MV-4-11 (cell line): ENCODE measurements around the gene PAX3.

Experiments
- DNase-seq: peaks from one replicate; lab custom pipeline; 2025; lab: John Stamatoyannopoulos, UW

The PAX3 gene

DNA sequence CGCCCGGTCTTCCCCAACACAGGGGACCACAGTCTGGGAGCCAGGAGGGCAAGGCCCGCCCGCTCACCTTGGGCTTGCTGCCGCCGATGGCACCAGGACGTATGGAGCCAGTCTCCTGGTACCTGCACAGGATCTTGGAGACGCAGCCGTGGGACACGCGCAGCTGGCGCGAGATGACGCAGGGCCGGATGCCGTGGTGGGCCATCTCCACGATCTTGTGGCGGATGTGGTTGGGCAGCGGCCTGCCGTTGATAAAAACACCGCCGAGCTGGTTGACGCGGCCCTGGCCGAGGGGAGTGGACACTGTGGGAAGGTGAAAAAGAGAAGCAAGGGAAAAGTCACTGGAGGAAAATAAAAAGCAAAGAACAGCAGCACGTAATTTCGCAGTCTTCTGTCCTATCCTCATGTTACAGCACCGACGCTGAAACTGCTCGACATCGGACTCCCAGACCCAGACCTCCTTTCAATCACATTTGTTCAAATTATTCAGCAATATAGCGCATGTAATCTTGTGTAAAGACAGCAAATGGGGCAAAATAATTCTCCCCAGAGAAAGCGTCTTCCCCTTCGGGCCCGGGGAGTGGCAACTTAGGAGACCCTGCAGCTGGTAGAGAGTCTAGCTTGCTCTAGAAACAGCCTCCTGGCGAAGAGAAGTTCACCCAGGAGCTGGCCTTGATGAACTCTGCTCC, 1.7 kb downstream of the PAX3 start:
- DNase-seq: peak; percentile 10

DNA sequence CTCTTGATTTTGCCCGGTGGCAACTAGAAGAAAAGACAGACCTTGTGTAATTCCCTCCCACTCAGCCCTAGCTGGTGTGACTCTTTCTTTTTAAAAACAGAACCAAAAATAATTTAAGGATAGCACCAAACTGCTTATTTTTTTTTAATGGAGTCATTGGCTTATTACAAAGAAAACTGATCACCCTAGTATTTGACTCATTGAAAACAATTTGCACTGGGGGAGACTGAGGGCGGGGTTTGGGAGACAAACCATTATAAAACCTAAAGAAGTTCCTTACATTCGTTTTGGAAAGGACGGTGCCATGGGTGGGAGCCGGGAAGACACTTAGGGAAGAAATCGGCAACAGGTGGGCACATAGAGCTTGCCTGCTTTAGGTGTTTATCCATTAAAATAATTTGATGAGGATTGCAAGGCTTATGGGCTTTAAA, 2.5 kb downstream of the PAX3 start:
- DNase-seq: no peak

DNA sequence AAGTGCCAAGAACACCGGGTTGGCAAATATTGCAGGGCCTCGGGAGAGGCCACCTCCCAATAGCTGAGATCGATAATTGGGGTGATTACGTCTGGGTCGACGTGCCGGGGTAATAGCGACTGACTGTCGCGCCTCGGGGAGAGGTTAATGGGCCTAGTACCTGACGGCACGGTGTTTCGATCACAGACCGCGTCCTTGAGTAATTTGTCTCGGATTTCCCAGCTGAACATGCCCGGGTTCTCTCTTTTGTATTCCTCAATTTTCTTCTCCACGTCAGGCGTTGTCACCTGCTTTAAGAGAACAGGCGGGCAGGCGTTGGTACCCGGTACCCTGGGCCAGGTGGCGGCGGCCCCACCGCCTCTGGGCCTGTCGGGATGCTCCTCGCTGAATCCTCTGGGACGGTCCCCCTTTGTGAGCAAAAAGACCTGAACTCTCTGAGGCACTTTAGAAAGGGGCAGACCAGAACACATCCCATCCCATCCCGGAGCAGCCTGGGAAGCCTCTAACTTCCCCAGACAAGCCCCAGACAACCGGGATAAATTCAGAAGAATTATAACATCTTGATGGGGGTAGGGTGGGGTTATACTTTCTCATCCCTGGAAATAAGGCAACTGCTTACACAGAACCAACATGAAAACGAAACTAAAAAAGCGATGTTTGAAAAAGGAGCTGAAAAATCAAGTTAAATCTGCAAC, 3.3 kb downstream of the PAX3 start:
- no peak for DNase-seq

DNA sequence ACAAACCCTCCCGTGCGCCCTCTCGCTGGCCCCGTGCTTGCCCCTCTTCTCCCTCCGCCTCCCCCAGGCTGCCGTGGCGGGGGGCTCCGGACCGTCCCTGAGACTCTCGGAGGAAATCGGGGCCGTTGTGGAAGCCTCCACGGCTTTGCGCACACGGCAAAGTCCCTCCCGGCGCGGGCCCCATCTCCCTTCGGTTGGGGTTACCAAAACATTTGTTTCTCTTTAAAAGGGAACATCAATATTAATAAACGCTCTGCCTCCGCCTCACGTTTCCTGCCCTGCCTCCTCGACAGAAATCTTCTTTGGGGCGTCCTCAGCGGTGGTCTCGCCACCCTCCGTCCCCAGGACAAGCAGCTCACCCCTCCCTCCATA, 3.8 kb downstream of the PAX3 start:
- DNase-seq: no peak

DNA sequence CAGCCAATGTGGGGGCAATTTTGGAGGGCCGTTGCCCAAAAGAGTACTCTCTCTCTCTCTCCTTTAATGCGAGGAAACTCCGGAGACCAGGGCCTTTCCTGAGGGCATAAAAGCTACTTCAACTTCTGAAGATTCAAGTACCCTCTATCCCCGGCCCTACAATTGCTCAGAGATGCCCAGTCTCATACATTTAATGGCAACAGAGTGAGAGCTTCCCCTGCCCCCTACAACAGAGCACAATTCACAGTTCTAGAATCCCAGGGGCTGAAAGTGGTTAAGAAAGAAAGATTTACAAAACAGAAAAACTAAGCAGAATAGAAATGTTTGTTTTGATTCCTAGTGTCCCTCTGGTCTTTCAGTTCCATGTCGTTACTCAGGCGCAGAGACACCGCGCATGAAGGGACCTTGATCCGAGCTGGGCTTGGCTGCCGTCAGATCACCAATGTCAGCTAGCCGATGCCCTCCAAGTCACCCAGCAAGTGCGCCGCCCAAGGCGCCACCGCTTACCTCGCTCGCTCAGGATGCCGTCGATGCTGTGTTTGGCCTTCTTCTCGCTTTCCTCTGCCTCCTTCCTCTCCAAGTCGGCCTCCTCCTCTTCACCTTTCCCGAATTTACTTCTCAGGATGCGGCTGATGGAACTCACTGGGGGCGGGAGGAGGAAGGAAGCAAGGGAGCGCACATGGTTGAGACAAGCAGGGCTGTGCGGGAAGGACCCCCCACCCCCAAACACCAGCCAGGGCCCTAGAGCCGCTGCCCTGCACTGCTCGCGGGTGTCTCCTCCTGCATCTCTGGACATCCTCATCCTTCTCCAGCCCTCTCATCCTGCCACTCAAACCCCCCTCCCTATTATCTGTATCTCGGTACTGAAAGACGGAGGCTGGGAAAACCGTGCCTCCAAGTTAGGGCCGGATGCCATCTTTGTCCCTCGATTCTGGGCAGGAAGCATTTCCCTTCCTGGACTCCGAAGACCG, 4.9 kb downstream of the PAX3 start:
- DNase-seq: no peak

DNA sequence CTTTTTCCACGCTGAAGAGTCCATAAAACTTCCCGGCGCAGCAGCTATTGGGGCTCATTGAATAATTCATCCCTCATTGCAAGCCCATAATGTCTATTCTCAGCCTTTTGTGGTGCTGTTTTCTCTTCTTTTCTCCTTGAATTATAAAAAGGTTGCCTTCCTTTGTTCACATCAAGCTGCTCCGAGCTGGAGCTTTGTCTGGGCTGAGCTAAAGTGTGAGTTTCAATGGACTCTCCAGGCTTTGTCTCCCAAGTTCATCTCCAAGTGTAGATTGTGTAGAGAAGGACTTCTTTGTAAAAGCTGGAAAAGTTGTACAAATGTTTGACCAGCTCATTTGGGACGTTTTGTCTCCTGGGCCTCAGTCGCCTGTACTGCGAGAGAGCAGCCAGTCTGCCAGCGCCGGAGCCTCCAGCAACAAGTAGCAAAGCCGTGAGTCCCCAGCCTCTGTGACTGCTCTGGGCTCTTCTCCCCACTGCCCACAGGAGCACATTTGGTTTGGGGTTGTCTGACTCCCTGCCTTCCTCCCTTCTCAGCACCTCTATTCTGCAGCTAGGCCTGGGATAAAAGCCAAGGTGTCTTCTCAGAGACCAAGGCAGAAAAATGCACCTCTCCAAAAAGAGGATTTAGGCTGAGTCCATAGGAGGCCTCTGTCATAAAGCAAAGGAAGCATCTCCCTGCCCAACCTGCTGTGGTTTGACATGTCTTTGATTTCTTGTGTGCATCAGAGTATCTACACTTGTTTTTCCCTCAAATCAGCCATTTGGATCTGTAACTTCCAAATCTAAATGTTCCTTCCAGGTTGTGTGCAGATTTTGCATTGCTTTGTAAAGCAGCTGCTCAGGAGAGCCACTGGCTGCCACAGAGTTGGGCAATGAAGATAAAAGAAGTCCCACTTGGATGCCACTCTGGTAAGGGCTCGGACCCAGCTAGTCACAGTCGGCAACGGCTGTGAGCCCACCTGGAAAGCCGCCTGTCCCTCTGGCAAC, 6.4 kb downstream of the PAX3 start:
- no peak for DNase-seq

DNA sequence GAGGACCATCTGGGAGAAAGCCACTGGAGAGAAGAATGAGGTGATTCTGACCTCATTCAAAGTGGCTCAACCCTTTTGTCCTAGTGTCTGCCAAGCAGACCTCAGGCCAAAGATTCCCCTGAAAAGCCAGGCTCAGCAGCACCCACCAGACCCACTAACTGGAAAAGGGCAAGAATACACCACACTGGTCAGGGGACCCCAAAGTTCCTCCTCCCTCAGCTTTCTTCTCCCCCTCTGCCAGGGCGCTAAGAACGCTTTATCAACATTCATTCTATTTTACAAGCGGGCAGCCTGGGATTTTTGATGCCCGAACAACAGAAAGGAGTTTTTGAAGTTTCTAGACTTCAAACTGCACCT, 7.3 kb downstream of the PAX3 start:
- no peak for DNase-seq

DNA sequence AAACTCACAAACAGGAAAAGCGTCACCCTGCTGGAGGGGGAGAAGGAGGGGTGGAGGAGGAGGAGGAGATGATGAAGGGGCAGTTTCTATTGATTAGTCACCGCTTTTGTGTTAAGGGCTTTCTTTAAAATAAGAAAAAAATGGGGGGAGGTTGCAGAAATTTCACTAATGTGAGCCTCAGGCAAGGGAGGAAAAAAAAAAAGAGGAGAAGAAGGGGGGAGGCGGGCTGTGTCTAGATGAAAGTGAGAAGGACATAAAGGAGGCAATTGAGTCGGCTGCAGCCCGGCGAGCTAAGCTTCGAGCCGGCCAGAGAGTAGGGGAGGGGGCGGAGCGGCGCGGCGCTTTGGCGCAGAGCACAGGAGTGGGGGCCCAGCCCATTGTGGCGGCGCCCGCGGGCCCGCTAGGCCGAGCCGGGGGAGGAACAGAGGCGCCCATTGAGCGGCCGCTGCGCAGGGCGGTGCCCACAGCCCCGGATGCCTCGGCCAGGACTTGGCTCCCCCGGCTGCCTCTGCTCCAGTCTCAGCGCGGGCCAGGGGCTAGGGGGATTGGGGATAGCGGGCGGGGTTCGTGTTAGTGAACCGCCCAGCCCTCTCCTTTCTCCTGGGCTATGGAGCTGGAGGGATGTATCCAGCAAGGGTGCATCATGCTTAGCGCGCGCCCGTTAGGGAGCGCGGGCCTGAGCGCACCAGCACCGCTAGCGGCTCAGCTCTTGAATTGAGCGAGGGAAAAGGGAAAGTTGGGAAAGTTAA, 7.9 kb downstream of the PAX3 start:
- no peak for DNase-seq

DNA sequence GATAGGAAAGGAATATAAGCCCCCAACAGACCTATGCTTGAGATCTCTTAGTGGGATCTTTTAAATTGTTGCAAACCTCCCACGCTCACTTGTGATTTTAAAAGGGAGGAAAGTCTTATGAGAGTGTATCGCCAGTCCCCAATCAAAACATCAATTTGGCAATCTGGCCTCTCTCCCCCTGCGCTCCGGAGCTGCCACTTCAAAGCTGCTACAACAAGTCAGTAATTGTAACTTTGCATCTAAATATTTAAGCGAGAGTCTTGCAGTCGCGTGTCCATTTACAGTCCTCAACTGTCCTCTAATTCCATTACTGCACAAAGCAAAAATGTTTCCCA, 8.4 kb downstream of the PAX3 start:
- DNase-seq: no peak

DNA sequence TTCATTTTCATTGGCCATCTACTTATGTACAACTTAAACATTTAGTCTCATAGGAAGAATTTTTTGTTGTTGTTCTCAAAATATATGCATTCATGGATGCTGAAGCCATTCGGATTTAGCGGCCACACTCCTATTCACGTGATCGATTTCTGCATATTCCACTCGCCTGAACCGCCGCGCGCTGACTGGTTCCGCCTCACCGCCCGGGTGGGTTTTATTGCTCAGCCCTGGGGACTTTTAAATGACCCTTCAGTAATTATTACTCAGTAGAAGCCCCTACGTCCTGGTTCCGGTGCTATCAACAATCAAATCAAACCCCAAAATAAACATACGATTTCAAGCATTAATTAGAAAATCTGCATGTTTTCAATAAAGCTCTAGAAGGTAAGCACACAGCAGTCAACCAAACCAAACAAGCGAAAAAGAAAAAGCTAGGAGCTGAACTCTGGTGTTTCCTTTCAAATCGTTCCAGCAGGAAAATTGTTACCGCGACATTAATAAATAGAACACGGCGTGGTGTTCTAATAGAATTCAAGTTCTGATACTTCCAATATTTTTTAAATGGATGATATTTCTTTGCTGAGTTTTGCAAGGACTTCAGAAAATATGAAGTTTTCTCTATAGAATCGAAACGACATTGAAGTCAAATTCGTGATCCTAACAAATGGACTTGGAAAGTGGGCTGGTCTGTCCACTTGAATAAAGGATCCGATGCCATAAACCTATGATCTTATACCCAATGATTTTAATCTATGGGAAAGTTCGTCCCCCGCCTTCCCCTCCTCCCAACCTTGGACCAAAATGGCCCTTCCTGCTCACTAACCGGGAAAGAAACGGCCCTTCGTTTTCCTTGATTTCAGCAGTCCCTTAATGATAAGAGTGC, 9.3 kb downstream of the PAX3 start:
- DNase-seq: no peak

DNA sequence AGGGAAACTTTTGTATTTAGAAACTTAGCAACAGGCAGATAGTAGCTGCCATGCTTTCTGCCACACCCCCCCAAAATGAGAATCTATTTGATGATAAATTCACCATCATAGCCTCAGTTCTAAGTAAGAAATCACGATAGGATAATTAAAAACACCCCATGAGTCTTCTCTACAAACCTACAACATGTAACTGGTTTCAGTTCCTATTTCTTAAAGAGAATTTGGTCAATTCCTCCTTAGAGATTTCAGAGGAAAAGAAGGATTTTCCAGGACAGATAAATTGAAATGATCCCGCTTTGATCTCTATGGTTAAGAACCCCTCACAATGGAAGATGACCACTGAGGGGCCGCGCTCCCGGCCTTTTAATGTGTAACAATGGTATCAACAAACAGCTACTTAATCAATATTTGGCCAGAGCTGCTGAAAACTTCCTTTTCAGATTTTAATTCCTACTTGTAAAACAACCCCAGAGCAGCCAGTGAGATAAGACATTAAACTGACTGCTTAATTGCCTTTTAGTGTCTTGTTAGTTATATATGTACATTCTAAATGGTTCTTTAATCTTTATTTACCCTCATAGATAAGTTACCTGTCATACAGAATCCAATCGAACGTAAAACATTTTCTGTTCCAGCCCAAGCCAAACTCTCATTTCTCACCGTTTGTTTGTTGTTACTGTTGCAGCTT, 10.1 kb downstream of the PAX3 start:
- no peak for DNase-seq

DNA sequence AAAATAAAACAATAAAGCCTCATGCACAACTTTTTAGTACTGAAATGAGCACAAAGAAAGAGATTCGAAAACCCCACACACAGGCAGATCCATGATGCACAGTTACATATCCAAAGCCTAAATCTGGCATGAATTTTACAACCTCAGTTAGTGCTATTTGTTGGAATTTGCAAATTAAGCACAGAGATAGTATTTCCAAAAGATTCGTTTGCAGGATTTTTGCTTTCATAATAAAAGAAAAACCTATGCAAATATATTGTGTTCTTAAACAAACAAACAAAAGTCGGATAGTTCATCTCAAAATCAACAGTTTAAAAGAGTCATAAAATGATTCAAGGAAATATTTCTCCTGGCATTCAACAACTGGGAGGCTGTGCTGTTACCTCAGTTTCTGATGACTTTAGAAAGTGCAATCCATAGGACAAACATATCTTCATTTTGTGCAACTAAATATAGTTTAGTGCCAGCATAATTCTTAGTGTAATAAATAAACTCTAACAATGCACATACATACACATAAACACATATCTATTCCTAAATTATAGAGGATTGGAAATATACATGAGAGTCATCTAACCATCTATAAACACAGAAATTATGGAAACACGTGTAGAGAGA, 10.8 kb downstream of the PAX3 start:
- DNase-seq: no peak

DNA sequence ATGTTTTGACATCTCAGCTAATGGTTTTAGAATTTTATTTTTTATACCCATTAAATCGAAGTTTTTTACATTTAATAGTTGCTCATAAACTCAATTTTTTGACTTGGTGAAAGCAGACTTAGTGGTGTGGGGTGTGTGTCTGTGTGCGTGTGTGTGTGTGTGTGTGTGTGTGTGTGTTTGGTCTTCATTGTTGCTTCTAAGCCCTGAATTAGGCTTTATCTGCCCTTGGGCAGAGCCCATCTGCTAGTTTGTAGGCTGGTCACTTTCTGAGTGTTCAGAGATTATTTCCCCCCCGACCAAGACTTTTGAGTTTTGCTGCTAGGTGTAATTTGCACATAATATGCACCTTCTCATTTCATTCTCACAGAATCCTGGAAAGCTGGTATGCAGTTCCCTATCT, 14.3 kb downstream of the PAX3 start:
- DNase-seq: no peak

DNA sequence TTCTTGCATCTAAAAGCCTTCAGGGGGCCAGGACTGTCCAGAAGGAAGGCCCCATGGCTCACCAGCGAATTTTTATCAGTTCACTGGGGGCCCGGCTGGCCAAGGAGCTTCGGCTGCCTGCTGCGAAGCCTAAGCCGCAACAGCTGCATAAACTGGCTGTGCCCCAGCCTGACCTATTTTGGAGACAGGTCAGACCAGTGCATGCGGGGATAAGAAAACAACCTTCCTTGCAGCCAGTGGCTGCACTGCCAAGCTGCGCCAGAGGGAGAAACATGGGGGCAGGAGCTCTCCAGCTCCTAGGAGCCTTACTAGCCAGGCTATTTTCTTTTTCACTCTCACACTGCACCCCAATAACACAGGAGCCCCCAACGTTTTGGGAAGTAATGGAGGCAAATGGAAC, 15.2 kb downstream of the PAX3 start:
- no peak for DNase-seq

DNA sequence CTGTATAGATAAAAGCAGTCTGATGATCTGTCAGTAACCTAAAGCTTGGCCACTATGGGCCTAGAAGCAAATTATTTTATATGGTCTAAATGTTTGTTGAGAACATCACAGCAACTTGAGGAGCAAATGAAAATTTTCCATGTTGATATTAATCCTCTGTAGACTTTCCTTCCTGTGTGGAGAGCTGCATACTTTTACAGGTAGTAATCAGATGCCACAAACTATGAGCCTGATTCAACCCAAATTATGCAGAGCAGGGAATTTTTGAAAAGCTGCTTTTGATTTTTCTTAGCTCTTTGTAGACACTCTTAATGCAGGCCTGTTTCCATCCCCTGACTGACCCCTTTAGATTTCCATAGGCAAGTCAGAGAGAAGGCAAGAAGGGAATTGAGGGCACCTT, 17.3 kb downstream of the PAX3 start:
- no peak for DNase-seq

DNA sequence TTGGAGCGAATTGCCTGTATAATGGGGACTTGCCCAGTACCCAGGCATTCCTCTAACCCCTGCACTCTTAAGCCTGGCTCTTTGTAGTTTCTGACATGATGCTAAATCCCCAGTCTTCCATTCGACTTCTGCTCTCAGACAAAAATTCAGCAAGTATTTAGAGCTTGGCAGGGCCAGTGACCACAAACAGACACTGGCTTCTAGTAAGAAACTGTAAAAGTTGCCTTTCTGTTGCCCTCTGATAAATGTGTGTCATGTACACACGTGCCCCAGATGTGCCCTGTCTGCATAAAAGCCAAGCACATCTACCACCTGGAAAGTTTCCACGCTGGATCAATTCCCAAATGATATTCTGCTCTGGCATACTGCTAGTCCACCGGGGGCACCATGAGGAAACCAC, 18.0 kb downstream of the PAX3 start:
- DNase-seq: no peak

DNA sequence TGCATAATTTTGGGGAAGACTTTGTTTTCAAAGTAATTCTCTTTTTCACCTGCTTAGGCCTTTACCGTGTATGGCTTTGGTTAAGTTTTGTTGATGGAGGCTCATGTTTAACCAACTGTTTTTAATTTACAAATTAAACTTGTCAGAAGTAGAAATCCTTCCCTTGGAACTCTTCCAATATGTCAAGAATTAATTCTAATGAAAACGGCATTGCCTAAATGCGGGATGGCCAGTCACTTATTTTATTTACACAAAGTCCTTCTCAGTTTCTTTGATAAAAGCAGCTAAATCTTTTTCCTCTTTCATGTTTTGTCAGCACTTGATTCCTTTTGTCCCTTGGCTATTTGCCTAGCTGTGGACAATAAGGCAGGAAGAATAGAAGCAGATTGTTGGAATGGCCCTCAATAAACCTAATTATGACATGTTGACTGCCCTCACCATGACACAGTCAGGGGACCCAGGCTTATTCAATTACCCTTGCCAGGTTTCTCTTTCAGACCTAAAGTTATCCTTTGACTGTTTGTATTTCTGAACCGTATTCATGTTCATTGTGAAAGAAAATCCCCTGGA, 26.3 kb downstream of the PAX3 start:
- DNase-seq: no peak

DNA sequence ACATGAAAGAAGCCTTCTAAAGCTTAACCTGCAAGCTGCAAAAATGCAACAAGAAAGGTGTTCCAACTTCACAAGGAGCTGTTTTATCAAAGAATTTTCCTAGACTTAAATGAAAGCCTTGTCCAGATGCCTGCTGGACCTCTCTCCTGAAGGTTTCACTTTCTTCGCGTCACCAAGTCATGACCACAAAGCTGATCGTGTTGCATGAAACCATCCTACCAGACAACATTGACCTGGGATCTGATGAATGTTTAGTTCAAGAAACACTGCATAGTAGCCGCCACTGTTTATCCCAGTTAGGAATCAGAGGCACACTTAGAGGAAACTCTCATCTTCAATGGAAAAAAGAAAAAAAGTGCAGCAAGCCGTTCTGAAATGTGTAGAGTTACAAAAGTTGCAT, 26.9 kb downstream of the PAX3 start:
- DNase-seq: no peak

DNA sequence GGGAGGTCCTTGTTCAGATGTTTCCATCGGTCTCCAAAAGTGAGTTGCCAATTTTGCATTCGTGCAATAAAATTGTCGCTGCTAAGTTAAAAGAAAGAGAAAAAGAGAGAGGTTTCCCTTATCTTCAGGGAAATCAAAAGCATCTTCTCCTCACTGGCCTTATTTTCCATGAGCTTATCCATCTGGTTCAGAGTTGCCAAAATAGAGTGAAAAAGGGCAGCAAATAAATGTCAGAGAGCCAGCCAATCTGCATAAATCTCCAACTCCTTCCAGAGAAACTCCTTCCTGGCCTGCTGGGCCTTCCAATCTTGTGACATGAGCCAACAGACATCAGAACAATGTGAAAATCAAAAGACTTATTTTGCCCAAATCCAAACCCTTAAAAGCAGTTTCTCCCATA, 28.4 kb downstream of the PAX3 start:
- no peak for DNase-seq
